Adipose tissue (tissue), 3 donors: Measurements from ENCODE around the gene KTN1. TPM values are rescaled to one million over a fixed set of nuclear protein-coding genes. Genes with fewer than 3 reads are reported as not detected.

Experiments used
- H3K27ac ChIP-seq: one replicate; pipeline ENCODE4 v1.5.1; 2013; ENCODE audit warnings: low read depth, low read length
- WGBS, 3 donors: extraction: QIAGEN DNeasy Blood & Tissue Kit; methylation state at CpG; one replicate each; pipeline ENCODE4 v1.1.7; 2013; 5-methylcytosine and 5-hydroxymethylcytosine counted together
- polyA plus RNA-seq, 3 donors: library from polyadenylated mRNA; stranded (reverse); fragments of 200-250 nt; gene quantifications; one replicate each; pipeline ENCODE4 v1.2.3, GENCODE V29; 2013
- donor health status: healthy with polysubstance abuse.
- donor health status: Bipolar disorder and iron deficiency.
- donor health status: healthy.

Gene KTN1
- polyA plus RNA-seq, 3 donors, result 55.8 to 78.5 (median 71.9) TPM

- WGBS, 3 donors, result 95 to 100% (median 98%) methylated on average over 2 of the region's 2 CpGs
- H3K27ac ChIP-seq, result no peak overlapping the region
These were observed 66.1 kb downstream of the KTN1 start for GRCh38 chr14:55645845-55646832.

GRCh38 chr14:55650992-55651391 is 71.0 kb downstream of the KTN1 start:
- H3K27ac ChIP-seq, result no peak overlapping the region
- 90 to 95% (median 93%) methylated on average over 1 of the region's 1 CpG for WGBS, 3 donors

- WGBS, 3 donors, result 31 to 71% (median 62%) methylated on average over 2 of the region's 2 CpGs
- H3K27ac ChIP-seq, result no peak overlapping the region
These were observed 74.2 kb downstream of the KTN1 start for GRCh38 chr14:55654243-55654642.

GRCh38 chr14:55661029-55661428 is 81.0 kb downstream of the KTN1 start:
- H3K27ac ChIP-seq, result no peak overlapping the region

- WGBS, 3 donors, result 47 to 94% (median 91%) methylated on average over 5 of the region's 5 CpGs
- no peak overlapping the region for H3K27ac ChIP-seq
These were observed 82.7 kb downstream of the KTN1 start for GRCh38 chr14:55662752-55663151.

GRCh38 chr14:55665067-55665675 is 85.2 kb downstream of the KTN1 start:
- 91 to 92% (median 92%) methylated on average over 4 of the region's 4 CpGs for WGBS, 3 donors
- no peak overlapping the region for H3K27ac ChIP-seq

- 80 to 98% (median 93%) methylated on average over 2 of the region's 2 CpGs for WGBS, 3 donors
These were observed 87.8 kb downstream of the KTN1 start for GRCh38 chr14:55667801-55668200.

GRCh38 chr14:55671641-55672040 is 91.6 kb downstream of the KTN1 start:
- whole genome bisulfite sequencing, 3 donors, result 84 to 96% (median 95%) methylated on average over 2 of the region's 2 CpGs
- H3K27ac ChIP-seq, result no peak overlapping the region

More at GRCh38 chr14:55667801-55668200, 87.8 kb downstream of the KTN1 start:
- H3K27ac ChIP-seq, result no peak overlapping the region

GRCh38 chr14:55673048-55673447 is 93.0 kb downstream of the KTN1 start:
- WGBS, 3 donors, result 73 to 98% (median 94%) methylated on average over 2 of the region's 2 CpGs
- no peak overlapping the region for H3K27ac ChIP-seq

GRCh38 chr14:55681096-55681495 is 101.1 kb downstream of the KTN1 start:
- H3K27ac ChIP-seq, result no peak overlapping the region
- WGBS, 3 donors, result 95 to 96% (median 95%) methylated on average over 2 of the region's 2 CpGs

- H3K27ac ChIP-seq, result no peak overlapping the region
- WGBS, 3 donors, result 92 to 97% (median 96%) methylated on average over 8 of the region's 8 CpGs
These were observed 105.1 kb downstream of the KTN1 start for GRCh38 chr14:55684956-55685584.

- 85 to 91% (median 87%) methylated on average over 7 of the region's 7 CpGs for WGBS, 3 donors
- no peak overlapping the region for H3K27ac ChIP-seq
These were observed 106.7 kb downstream of the KTN1 start for GRCh38 chr14:55686713-55687112.

- 88 to 94% (median 94%) methylated on average over 2 of the region's 2 CpGs for WGBS, 3 donors
- no peak overlapping the region for H3K27ac ChIP-seq
These were observed 108.6 kb downstream of the KTN1 start for GRCh38 chr14:55688566-55688965.

- 80 to 84% (median 83%) methylated on average over 5 of the region's 5 CpGs for WGBS, 3 donors
- no peak overlapping the region for H3K27ac ChIP-seq
These were observed 110.2 kb downstream of the KTN1 start for GRCh38 chr14:55689981-55690871.

GRCh38 chr14:55691659-55692058 is 111.7 kb downstream of the KTN1 start:
- H3K27ac ChIP-seq, result no peak overlapping the region

GRCh38 chr14:55693904-55694303 is 113.9 kb downstream of the KTN1 start:
- 76 to 78% (median 77%) methylated on average over 4 of the region's 4 CpGs for WGBS, 3 donors
- no peak overlapping the region for H3K27ac ChIP-seq

GRCh38 chr14:55697414-55697861 is 117.4 kb downstream of the KTN1 start:
- WGBS, 3 donors, result 85 to 89% (median 89%) methylated on average over 5 of the region's 5 CpGs
- no peak overlapping the region for H3K27ac ChIP-seq

- no peak overlapping the region for H3K27ac ChIP-seq
- WGBS, 3 donors, result 86 to 93% (median 89%) methylated on average over 4 of the region's 4 CpGs
These were observed 118.0 kb downstream of the KTN1 start for GRCh38 chr14:55698051-55698450.
